Upper lobe of left lung (tissue), 4 donors: ENCODE data around the gene KCTD5.

ENCODE experiments used
- EP300 ChIP-seq, 4 donors: sonication (generic); formaldehyde crosslinking; IDR thresholded peaks; one replicate each; pipeline ENCODE4 v1.5.1; 2017; ENCODE audit warnings: antibody characterized with exemption in 4 of 4, control low read depth in 2 of 4
- POLR2A ChIP-seq, 4 donors: fragments of 450-650 bp; IDR thresholded peaks; one replicate each; pipeline ENCODE4 v1.5.1; 2016 to 2017; ENCODE audit warnings: antibody characterized with exemption in 4 of 4, mild to moderate bottlenecking in 2 of 4
- POLR2AphosphoS5 ChIP-seq, 2 donors: sonication (generic); formaldehyde crosslinking; IDR thresholded peaks; one replicate each; pipeline ENCODE4 v1.5.1; 2017; ENCODE audit warnings: antibody characterized with exemption in 2 of 2
- TF ChIP-seq, protein P1 (sequence below), 6 experiments: fragments of 450-650 bp in 4 of 6; fragments of 200-600 bp in 2 of 6; sonication (generic) in 2 of 6; IDR thresholded peaks; one replicate each; pipeline ENCODE4 v1.5.1; 2016 to 2019; ENCODE audit warnings: antibody characterized with exemption in 6 of 6

DNA sequence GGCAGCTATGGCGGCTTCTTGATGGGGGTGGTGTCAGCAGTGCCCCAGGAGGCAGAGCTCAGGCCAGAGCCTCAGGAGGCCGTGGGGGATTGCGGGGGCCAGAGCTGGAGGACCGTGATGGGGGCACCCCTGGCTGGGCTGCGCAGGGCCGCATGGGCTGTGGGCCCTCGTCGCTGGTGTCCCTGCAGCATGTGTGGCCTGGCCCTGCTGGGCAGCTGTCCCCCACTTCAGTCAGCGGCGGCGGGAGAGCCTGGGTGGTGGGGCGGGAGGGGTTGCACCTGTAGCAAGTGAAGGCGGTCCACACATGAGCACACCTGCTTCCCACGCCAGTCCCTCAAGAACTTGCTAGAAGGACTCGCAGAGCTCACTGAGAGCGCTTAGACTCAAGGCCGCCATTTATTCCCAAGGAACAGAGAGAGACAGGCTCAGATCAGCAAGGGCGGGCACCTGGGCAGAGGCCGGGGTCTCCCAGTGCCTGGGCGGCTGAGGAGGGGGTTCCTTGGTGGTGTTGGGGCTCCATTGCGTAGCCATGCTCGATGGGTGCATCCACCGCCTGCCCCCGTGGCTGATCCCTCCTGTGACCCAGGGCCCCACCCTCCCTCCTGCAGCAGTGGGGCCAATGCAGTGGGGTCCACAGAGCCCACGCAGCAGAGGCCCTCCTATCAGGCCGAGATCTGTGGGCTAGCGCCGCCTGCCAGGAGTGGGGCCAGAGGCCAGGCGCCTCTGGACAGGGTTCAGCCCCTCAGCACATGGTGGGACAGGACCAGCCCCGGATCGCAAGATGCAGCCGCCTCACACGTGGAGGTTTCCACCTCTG is 22.1 kb downstream of the KCTD5 start:
- TF ChIP-seq, protein P1, sequence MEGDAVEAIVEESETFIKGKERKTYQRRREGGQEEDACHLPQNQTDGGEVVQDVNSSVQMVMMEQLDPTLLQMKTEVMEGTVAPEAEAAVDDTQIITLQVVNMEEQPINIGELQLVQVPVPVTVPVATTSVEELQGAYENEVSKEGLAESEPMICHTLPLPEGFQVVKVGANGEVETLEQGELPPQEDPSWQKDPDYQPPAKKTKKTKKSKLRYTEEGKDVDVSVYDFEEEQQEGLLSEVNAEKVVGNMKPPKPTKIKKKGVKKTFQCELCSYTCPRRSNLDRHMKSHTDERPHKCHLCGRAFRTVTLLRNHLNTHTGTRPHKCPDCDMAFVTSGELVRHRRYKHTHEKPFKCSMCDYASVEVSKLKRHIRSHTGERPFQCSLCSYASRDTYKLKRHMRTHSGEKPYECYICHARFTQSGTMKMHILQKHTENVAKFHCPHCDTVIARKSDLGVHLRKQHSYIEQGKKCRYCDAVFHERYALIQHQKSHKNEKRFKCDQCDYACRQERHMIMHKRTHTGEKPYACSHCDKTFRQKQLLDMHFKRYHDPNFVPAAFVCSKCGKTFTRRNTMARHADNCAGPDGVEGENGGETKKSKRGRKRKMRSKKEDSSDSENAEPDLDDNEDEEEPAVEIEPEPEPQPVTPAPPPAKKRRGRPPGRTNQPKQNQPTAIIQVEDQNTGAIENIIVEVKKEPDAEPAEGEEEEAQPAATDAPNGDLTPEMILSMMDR (IDR thresholded peaks at IDR 0.05), result no peak
- TF ChIP-seq POLR2A (IDR thresholded peaks at IDR 0.05) (no peak), POLR2AphosphoS5 (IDR thresholded peaks at IDR 0.05) (no peak), EP300 (IDR thresholded peaks at IDR 0.05) (no peak)
